Activated T-cell treated with anti-CD3 and anti-CD28 coated beads for 1 hour (primary cell): ENCODE results near the gene PRKN.

Experiments
- DNase-seq: peaks from one replicate; pipeline ENCODE4 v3.0.0-alpha.2; 2020; ENCODE audit warnings: low read depth

Gene PRKN

GRCh38 chr6:162727322-162728182, at the start of gene PRKN, which contains the start of gene PACRG:
TSS of gene PRKN (minus strand) at chr6:162727766.
TSS of gene PACRG (plus strand) at chr6:162727974.
- peak; percentile 97 for DNase-seq

- DNase-seq: no peak
These were observed 49.5 kb upstream of the PRKN start for GRCh38 chr6:162777091-162777490.

GRCh38 chr6:162773996-162774395, 46.4 kb upstream of the PRKN start:
- DNase-seq: no peak

- DNase-seq: no peak
These were observed 44.9 kb upstream of the PRKN start for GRCh38 chr6:162772466-162772865.

- DNase-seq: no peak
These were observed 43.4 kb upstream of the PRKN start for GRCh38 chr6:162770955-162771354.

GRCh38 chr6:162770136-162770535, 42.6 kb upstream of the PRKN start:
- no peak for DNase-seq

- DNase-seq: no peak
These were observed 26.2 kb upstream of the PRKN start for GRCh38 chr6:162753775-162754174.

GRCh38 chr6:162751211-162751859, 23.8 kb upstream of the PRKN start:
- no peak for DNase-seq

GRCh38 chr6:162750776-162751175, 23.2 kb upstream of the PRKN start:
- DNase-seq: no peak

- no peak for DNase-seq
These were observed 9.4 kb upstream of the PRKN start for GRCh38 chr6:162736961-162737360.

- DNase-seq: no peak
These were observed 5.9 kb upstream of the PRKN start for GRCh38 chr6:162733489-162733888.

- no peak for DNase-seq
These were observed 2.9 kb upstream of the PRKN start for GRCh38 chr6:162730502-162730901.

- no peak for DNase-seq
These were observed 1.1 kb upstream of the PRKN start for GRCh38 chr6:162728706-162729105.

GRCh38 chr6:162728197-162728596, 631 bp upstream of the PRKN start:
- DNase-seq: no peak

GRCh38 chr6:162726947-162727321, 632 bp downstream of the PRKN start:
- no peak for DNase-seq

- no peak for DNase-seq
These were observed 4.9 kb downstream of the PRKN start for GRCh38 chr6:162722633-162723032.

- DNase-seq: no peak
These were observed 5.3 kb downstream of the PRKN start for GRCh38 chr6:162722226-162722625.

- no peak for DNase-seq
These were observed 6.2 kb downstream of the PRKN start for GRCh38 chr6:162721404-162721687.

- no peak for DNase-seq
These were observed 8.0 kb downstream of the PRKN start for GRCh38 chr6:162719528-162719927.

- DNase-seq: no peak
These were observed 12.0 kb downstream of the PRKN start for GRCh38 chr6:162715601-162716000.

- no peak for DNase-seq
These were observed 13.4 kb downstream of the PRKN start for GRCh38 chr6:162713974-162714780.

GRCh38 chr6:162712694-162713093, 14.9 kb downstream of the PRKN start:
- DNase-seq: no peak

- DNase-seq: no peak
These were observed 16.2 kb downstream of the PRKN start for GRCh38 chr6:162711376-162711775.
